ENCODE measurements around the gene USP47. TPM values are rescaled to one million over a fixed set of nuclear protein-coding genes. Genes with fewer than 3 reads are reported as not detected.
A peak's percentile ranks its signal among the peaks of the same experiment; 100 is the strongest.

The USP47 gene
- total RNA-seq, 4 donors from 2014 or later, result 84.4 to 222 (median 97.6) TPM

GRCh38 chr11:11940551-11940950, 98.8 kb downstream of the USP47 start:
- Histone ChIP-seq H3K36me3 (peaks cover 0 to 58% of the 10 kb centered on the region in 2 donors), H3K9me3 (no peaks in the 10 kb centered on the region), H3K27ac (no peak overlapping the region), H3K4me3 (no peak overlapping the region), H3K27me3 (no peaks in the 10 kb centered on the region), H3K4me1 (peaks cover 0 to 5% of the 10 kb centered on the region in 2 donors)
- intact Hi-C loops (cut with DNase I; ENCODE audit: low total_unique reads), result no loop called here
- ATAC-seq (no peak), DNase-seq (no peak)
- TF ChIP-seq CTCF (IDR thresholded peaks at IDR 0.05 in 4 of 5, conservative IDR thresholded peaks at IDR 0.05 in 1 of 5) (no peak), POLR2A (IDR thresholded peaks at IDR 0.05) (no peak)
- in situ Hi-C loops (cut with MboI; ENCODE audit: low sequenced_read_pairs in 4 of 4), result loop anchor here in 2 of 4 donors (25.0 kb wide), 2 partner anchors 97 to 347 kb away; no protein-coding TSS in a partner anchor

GRCh38 chr11:11942668-11943067, 100.9 kb downstream of the USP47 start:
- in situ Hi-C loops (cut with MboI; ENCODE audit: low sequenced_read_pairs in 4 of 4), result loop anchor here in 2 of 4 donors (25.0 kb wide), 2 partner anchors 95 to 345 kb away; no protein-coding TSS in a partner anchor
- peaks cover 0 to 5% of the 10 kb centered on the region in 2 donors for H3K4me1 ChIP-seq
- no peak for ATAC-seq

GRCh38 chr11:11944444-11944843, 102.7 kb downstream of the USP47 start:
- DNase-seq (peak in 1 of 2 donors; percentile 20), ATAC-seq (peak; percentile 85 to 95)
- Histone ChIP-seq H3K27ac (peak overlapping the region in 1 of 4 donors; percentile 3), H3K27me3 (no peaks in the 10 kb centered on the region), H3K4me3 (no peak overlapping the region), H3K4me1 (peaks cover 0 to 5% of the 10 kb centered on the region in 2 donors), H3K36me3 (peaks cover 0 to 43% of the 10 kb centered on the region in 2 donors), H3K9me3 (no peaks in the 10 kb centered on the region)
- intact Hi-C loops (cut with DNase I; ENCODE audit: low total_unique reads), result no loop called here
- no peak for TF ChIP-seq POLR2A (IDR thresholded peaks at IDR 0.05)
- no peak for TF ChIP-seq CTCF (IDR thresholded peaks at IDR 0.05 in 4 of 5, conservative IDR thresholded peaks at IDR 0.05 in 1 of 5)
- in situ Hi-C loops (cut with MboI; ENCODE audit: low sequenced_read_pairs in 4 of 4), result loop anchor here in 2 of 4 donors (25.0 kb wide), 2 partner anchors 93 to 343 kb away; no protein-coding TSS in a partner anchor

More at GRCh38 chr11:11942668-11943067, 100.9 kb downstream of the USP47 start:
- Histone ChIP-seq H3K27ac (no peak overlapping the region), H3K27me3 (no peaks in the 10 kb centered on the region), H3K36me3 (peaks cover 0 to 45% of the 10 kb centered on the region in 2 donors), H3K4me3 (no peak overlapping the region), H3K9me3 (no peaks in the 10 kb centered on the region)
- TF ChIP-seq CTCF (IDR thresholded peaks at IDR 0.05 in 4 of 5, conservative IDR thresholded peaks at IDR 0.05 in 1 of 5) (no peak), POLR2A (IDR thresholded peaks at IDR 0.05) (no peak)
- intact Hi-C loops (cut with DNase I; ENCODE audit: low total_unique reads), result no loop called here
- DNase-seq, result no peak

GRCh38 chr11:11946180-11946579, 104.4 kb downstream of the USP47 start:
- DNase-seq (no peak), ATAC-seq (no peak)
- H3K9me3 ChIP-seq, result no peaks in the 10 kb centered on the region
- H3K27ac ChIP-seq, result no peak overlapping the region
- intact Hi-C loops (cut with DNase I; ENCODE audit: low total_unique reads), result no loop called here
- no peaks in the 10 kb centered on the region for H3K27me3 ChIP-seq
- H3K36me3 ChIP-seq, result peaks cover 0 to 44% of the 10 kb centered on the region in 2 donors
- TF ChIP-seq POLR2A (IDR thresholded peaks at IDR 0.05), result no peak
- no peak for TF ChIP-seq CTCF (IDR thresholded peaks at IDR 0.05 in 4 of 5, conservative IDR thresholded peaks at IDR 0.05 in 1 of 5)
- in situ Hi-C loops (cut with MboI; ENCODE audit: low sequenced_read_pairs in 4 of 4), result loop anchor here in 2 of 4 donors (25.0 kb wide), 2 partner anchors 91 to 341 kb away; no protein-coding TSS in a partner anchor
- no peak overlapping the region for H3K4me3 ChIP-seq
- peaks cover 0 to 5% of the 10 kb centered on the region in 2 donors for H3K4me1 ChIP-seq

All from gastrocnemius medialis (tissue), 4 donors.